GM23338 (cell line): ENCODE results near the gene TTBK2. TPM values are rescaled to one million over a fixed set of nuclear protein-coding genes. Genes with fewer than 3 reads are reported as not detected.

ENCODE experiments used
- ATAC-seq: fragments of 200-7000 bp; cut with Tn5 transposase; 3 replicates; pipeline ENCODE4 v1.9.1; 2020
- DNase-seq: peaks from one replicate; pipeline ENCODE4 v3.0.0-alpha.2; 2015; ENCODE audit warnings: low spot score
- H2AFZ ChIP-seq: fragments of 200-600 bp; sonication (generic); 2 replicates; pipeline ENCODE4 v1.8.0; 2016; ENCODE audit warnings: antibody characterized with exemption, mild to moderate bottlenecking, moderate library complexity
- H3F3A ChIP-seq: fragments of 200-600 bp; sonication (generic); replicated peaks from 2 replicates; pipeline ENCODE4 v1.8.0; 2017; ENCODE audit warnings: antibody characterized with exemption, mixed run types, low read depth
- H3K27ac ChIP-seq: fragments of 200-600 bp; sonication (generic); 2 replicates; pipeline ENCODE4 v1.6.1; 2016; ENCODE audit warnings: low read depth
- H3K27me3 ChIP-seq: fragments of 200-600 bp; sonication (generic); 2 replicates; pipeline ENCODE4 v1.8.0; 2016; ENCODE audit warnings: mild to moderate bottlenecking, mixed run types, moderate library complexity; ENCODE audit not compliant: insufficient read depth
- H3K36me3 ChIP-seq: fragments of 200-600 bp; sonication (generic); 2 replicates; pipeline ENCODE4 v1.8.0; 2016; ENCODE audit warnings: mild to moderate bottlenecking; ENCODE audit not compliant: insufficient read depth
- H3K4me1 ChIP-seq: fragments of 200-600 bp; sonication (generic); 2 replicates; pipeline ENCODE4 v1.8.0; 2016; ENCODE audit warnings: mild to moderate bottlenecking, moderate library complexity; ENCODE audit not compliant: insufficient read depth
- H3K4me2 ChIP-seq: fragments of 200-600 bp; sonication (generic); 2 replicates; pipeline ENCODE4 v1.7.1; 2017; ENCODE audit warnings: mixed run types
- H3K4me3 ChIP-seq: fragments of 200-600 bp; sonication (generic); 2 replicates; pipeline ENCODE4 v1.6.1; 2016; ENCODE audit warnings: mixed run types
- H3K79me2 ChIP-seq: fragments of 200-600 bp; sonication (generic); replicated peaks from 2 replicates; pipeline ENCODE4 v1.8.0; 2017; ENCODE audit warnings: mild to moderate bottlenecking; ENCODE audit not compliant: insufficient read depth
- H3K9me2 ChIP-seq: fragments of 200-600 bp; sonication (generic); 2 replicates; pipeline ENCODE4 v1.8.0; 2017; ENCODE audit not compliant: insufficient read depth
- H4K20me1 ChIP-seq: fragments of 200-600 bp; sonication (generic); replicated peaks from 2 replicates; pipeline ENCODE4 v1.8.0; 2017; ENCODE audit warnings: mild to moderate bottlenecking; ENCODE audit not compliant: insufficient read depth
- H3K27ac Mint-ChIP-seq: 2 replicates; pipeline ENCODE4 v1.8.0; 2020; ENCODE audit warnings: inconsistent platforms, mild to moderate bottlenecking, moderate library complexity, mixed read lengths
- H3K27me3 Mint-ChIP-seq: 3 replicates; pipeline ENCODE4 v1.8.0; 2022; ENCODE audit warnings: low read depth, mild to moderate bottlenecking, moderate library complexity, mixed read lengths, inconsistent platforms; ENCODE audit not compliant: insufficient read depth, poor library complexity
- H3K36me3 Mint-ChIP-seq: 3 replicates; pipeline ENCODE4 v1.8.0; 2021; ENCODE audit warnings: low read depth, mild to moderate bottlenecking, inconsistent platforms, moderate library complexity, mixed read lengths
- H3K4me1 Mint-ChIP-seq: 3 replicates; pipeline ENCODE4 v1.8.0; 2020; ENCODE audit warnings: mild to moderate bottlenecking, inconsistent platforms, mixed read lengths
- H3K4me3 Mint-ChIP-seq: 3 replicates; pipeline ENCODE4 v1.8.0; 2021; ENCODE audit warnings: moderate library complexity, mild to moderate bottlenecking, inconsistent platforms, mixed read lengths
- H3K9me3 Mint-ChIP-seq: 3 replicates; pipeline ENCODE4 v1.8.0; 2020; ENCODE audit warnings: moderate library complexity, mild to moderate bottlenecking, inconsistent platforms, mixed read lengths
- CREB1 ChIP-seq: fragments of 250-450 bp; sonication (Bioruptor Pico); IDR thresholded peaks from 2 replicates; pipeline ENCODE4 v1.5.0; 2020; ENCODE audit warnings: low read depth, mild to moderate bottlenecking, moderate library complexity
- CTCF ChIP-seq, 2 experiments: fragments of 200-600 bp in 1 of 2; sonication (generic) in 1 of 2; conservative IDR thresholded peaks; 2 replicates each; pipeline versions ENCODE4 v1.5.1 to v1.6.1; 2016 to 2017; ENCODE audit warnings: antibody characterized with exemption in 2 of 2, low read depth in 2 of 2, mild to moderate bottlenecking in 2 of 2, moderate library complexity in 1 of 2
- ETS1 ChIP-seq: IDR thresholded peaks from 2 replicates; pipeline ENCODE4 v1.6.1; 2016; ENCODE audit warnings: antibody characterized with exemption
- EZH2 ChIP-seq: fragments of 200-600 bp; sonication (generic); IDR thresholded peaks from one replicate; pipeline ENCODE4 v1.8.0; 2017; ENCODE audit warnings: antibody characterized with exemption, mild to moderate bottlenecking, low read depth; ENCODE audit not compliant: unreplicated experiment
- EZH2phosphoT487 ChIP-seq: fragments of 200-600 bp; sonication (generic); IDR thresholded peaks from one replicate; pipeline ENCODE4 v1.8.1; 2018; ENCODE audit warnings: antibody characterized with exemption; ENCODE audit not compliant: unreplicated experiment
- JUNB ChIP-seq: IDR thresholded peaks from one replicate; pipeline ENCODE4 v1.6.1; 2016; ENCODE audit warnings: antibody characterized with exemption; ENCODE audit not compliant: unreplicated experiment
- POLR2AphosphoS5 ChIP-seq: IDR thresholded peaks from 2 replicates; pipeline ENCODE4 v1.6.1; 2016; ENCODE audit warnings: antibody characterized with exemption, low read depth
- REST ChIP-seq: IDR thresholded peaks from one replicate; pipeline ENCODE4 v1.6.1; 2018; ENCODE audit warnings: antibody characterized with exemption; ENCODE audit not compliant: unreplicated experiment
- ZNF114 ChIP-seq: fragments of 250-450 bp; sonication (Bioruptor Pico); IDR thresholded peaks from 2 replicates; pipeline ENCODE4 v1.5.0; 2020; ENCODE audit warnings: mild to moderate bottlenecking, moderate library complexity
- ZNF331 ChIP-seq: fragments of 250-450 bp; sonication (Bioruptor Pico); IDR thresholded peaks from 2 replicates; pipeline ENCODE4 v1.5.0; 2020; ENCODE audit warnings: low read depth, mild to moderate bottlenecking, moderate library complexity
- polyA plus RNA-seq: library from polyadenylated mRNA; unstranded; fragments of >200 nt; fragmentation: Nextera tagmentation; extraction: Ambion mirVana; gene quantifications from 2 replicates; pipeline ENCODE4 v1.2.1, GENCODE V29; 2016
- total RNA-seq: library from RNA; depleted of rRNA; stranded (reverse); fragments of >200 nt; shearing (Covaris generic); gene quantifications from 2 replicates; pipeline ENCODE4 v1.2.3, GENCODE V29; 2014

Gene TTBK2
- total and polyA plus RNA-seq, 2 experiments from 2014 or later: 5.8 to 15.9 TPM

GRCh38 chr15:42931702-42932486 is 11.3 kb upstream of the TTBK2 start (continued):
- TF ChIP-seq EZH2phosphoT487 (no peak), EZH2 (no peak), ZNF331 (CRISPR knock-in tag) (no peak), CTCF (conservative IDR thresholded peaks at IDR 0.05; ENCODE audit: low read depth in 2 of 2) (no peak)

- Mint-ChIP-seq H3K9me3 (no peaks in the 10 kb centered on the region), H3K27me3 (peaks cover 1% of the 10 kb centered on the region), H3K4me1 (no peaks in the 10 kb centered on the region), H3K4me3 (no peak overlapping the region), H3K36me3 (no peaks in the 10 kb centered on the region), H3K27ac (no peak overlapping the region)
- no peaks in the 10 kb centered on the region for H3K4me1 ChIP-seq
- no peak overlapping the region for H3K4me3 ChIP-seq
- H3K4me2 ChIP-seq: no peak overlapping the region
- no peaks in the 10 kb centered on the region for H3K9me2 ChIP-seq
- no peak overlapping the region for H2AFZ ChIP-seq
- no peaks in the 10 kb centered on the region for H4K20me1 ChIP-seq
- H3K36me3 ChIP-seq: no peaks in the 10 kb centered on the region
- no peak for ATAC-seq
- H3F3A ChIP-seq: no peaks in the 10 kb centered on the region
- no peaks in the 10 kb centered on the region for H3K79me2 ChIP-seq
- DNase-seq: no peak
- H3K27ac ChIP-seq: no peak overlapping the region
- H3K27me3 ChIP-seq: no peaks in the 10 kb centered on the region
- TF ChIP-seq ZNF114 (CRISPR knock-in tag): no peak
- no peak for TF ChIP-seq POLR2AphosphoS5
- no peak for TF ChIP-seq ETS1
- TF ChIP-seq ZNF331 (CRISPR knock-in tag): no peak
- no peak for TF ChIP-seq JUNB
- TF ChIP-seq CTCF (conservative IDR thresholded peaks at IDR 0.05; ENCODE audit: low read depth in 2 of 2): no peak
- TF ChIP-seq EZH2phosphoT487: no peak
- no peak for TF ChIP-seq EZH2
- TF ChIP-seq REST: no peak
- no peak for TF ChIP-seq CREB1 (CRISPR knock-in tag)
These were observed 8.8 kb upstream of the TTBK2 start for GRCh38 chr15:42929306-42929848.
